ENCODE results near the gene BEST3. TPM values are rescaled to one million over a fixed set of nuclear protein-coding genes. Genes with fewer than 3 reads are reported as not detected.

The BEST3 gene
- polyA plus RNA-seq, 12 donors, result 28.8 to 120 (median 56.8) TPM; not detected in 1

Other genes with a start within 250 kb of the BEST3 start
- 10 to 100 TPM in 11 of 12 donors, not detected in 1; 19.9 to 29.6 (median 22.4) TPM for gene FRS2, start 228.9 kb downstream of the BEST3 start, polyA plus RNA-seq (ENCODE audit: insufficient read length in 12 of 12)
- gene CCT2, start 113.8 kb downstream of the BEST3 start, polyA plus RNA-seq (ENCODE audit: insufficient read length in 12 of 12), result 100 to 1,000 TPM in 11 of 12 donors, not detected in 1; 138 to 223 (median 196) TPM
- under 1 TPM in 3 of 12 donors, not detected in 9; 0.07 to 0.11 (median 0.08) TPM for gene LRRC10, start 88.4 kb downstream of the BEST3 start, polyA plus RNA-seq (ENCODE audit: insufficient read length in 12 of 12)
- gene RAB3IP, start 39.6 kb upstream of the BEST3 start, polyA plus RNA-seq (ENCODE audit: insufficient read length in 12 of 12), result 10 to 100 TPM in 9 of 12 donors, 1 to 10 TPM in 2, not detected in 1; 8.3 to 24.3 (median 11.7) TPM
- gene MYRFL, start 125.9 kb upstream of the BEST3 start, polyA plus RNA-seq (ENCODE audit: insufficient read length in 12 of 12), result 1 to 10 TPM in 1 of 12 donors, under 1 TPM in 9, not detected in 2; 0.23 to 1.9 (median 0.41) TPM